Measurements from ENCODE around the gene ZFP69.

The ZFP69 gene

GRCh38 chr1:40449684-40450494 is 27.2 kb upstream of the ZFP69 start, which contains the start of gene ZFP69B (continued):
- no peak; the same call in 1 of the 2 replicates for TF ChIP-seq ZNF423 (tag by site-specific recombination; IDR thresholded peaks at IDR 0.05)
- no peak for TF ChIP-seq ZNF202 (tag by site-specific recombination; IDR thresholded peaks at IDR 0.05; ENCODE audit: borderline replicate concordance)
- no peak for TF ChIP-seq ZFP37 (tag by site-specific recombination; IDR thresholded peaks at IDR 0.05)
- TF ChIP-seq ZNF37A (tag by site-specific recombination; IDR thresholded peaks at IDR 0.05), result no peak
- TF ChIP-seq ZNF837 (tag by site-specific recombination; IDR thresholded peaks at IDR 0.05), result no peak
- TF ChIP-seq RBAK (tag by site-specific recombination; IDR thresholded peaks at IDR 0.05), result no peak
- no peak for TF ChIP-seq SETDB1 (IDR thresholded peaks at IDR 0.05; ENCODE audit: insufficient read length, low read length)
- TF ChIP-seq, protein P1, sequence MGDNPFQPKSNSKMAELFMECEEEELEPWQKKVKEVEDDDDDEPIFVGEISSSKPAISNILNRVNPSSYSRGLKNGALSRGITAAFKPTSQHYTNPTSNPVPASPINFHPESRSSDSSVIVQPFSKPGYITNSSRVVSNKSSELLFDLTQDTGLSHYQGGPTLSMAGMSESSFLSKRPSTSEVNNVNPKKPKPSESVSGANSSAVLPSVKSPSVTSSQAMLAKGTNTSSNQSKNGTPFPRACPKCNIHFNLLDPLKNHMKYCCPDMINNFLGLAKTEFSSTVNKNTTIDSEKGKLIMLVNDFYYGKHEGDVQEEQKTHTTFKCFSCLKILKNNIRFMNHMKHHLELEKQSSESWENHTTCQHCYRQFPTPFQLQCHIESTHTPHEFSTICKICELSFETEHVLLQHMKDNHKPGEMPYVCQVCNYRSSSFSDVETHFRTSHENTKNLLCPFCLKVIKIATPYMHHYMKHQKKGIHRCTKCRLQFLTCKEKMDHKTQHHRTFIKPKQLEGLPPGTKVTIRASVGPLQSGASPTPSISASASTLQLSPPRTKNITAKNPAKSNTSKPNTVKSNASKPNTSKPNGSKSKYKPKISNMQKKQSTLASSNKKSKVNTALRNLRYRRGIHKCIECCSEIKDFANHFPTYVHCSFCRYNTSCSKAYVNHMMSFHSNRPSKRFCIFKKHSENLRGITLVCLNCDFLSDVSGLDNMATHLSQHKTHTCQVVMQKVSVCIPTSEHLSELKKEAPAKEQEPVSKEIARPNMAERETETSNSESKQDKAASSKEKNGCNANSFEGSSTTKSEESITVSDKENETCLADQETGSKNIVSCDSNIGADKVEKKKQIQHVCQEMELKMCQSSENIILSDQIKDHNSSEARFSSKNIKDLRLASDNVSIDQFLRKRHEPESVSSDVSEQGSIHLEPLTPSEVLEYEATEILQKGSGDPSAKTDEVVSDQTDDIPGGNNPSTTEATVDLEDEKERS (tag by site-specific recombination; IDR thresholded peaks at IDR 0.05), result no peak
- no peak for TF ChIP-seq ZNF16 (tag by site-specific recombination; IDR thresholded peaks at IDR 0.05; ENCODE audit: low read depth)
- TF ChIP-seq ZNF350 (tag by site-specific recombination; IDR thresholded peaks at IDR 0.05), result no peak
- TF ChIP-seq KLF7 (tag by site-specific recombination; IDR thresholded peaks at IDR 0.05; ENCODE audit: borderline replicate concordance), result no peak
- no peak; the same call in 1 of the 2 replicates for TF ChIP-seq ZNF2 (tag by site-specific recombination; IDR thresholded peaks at IDR 0.05)
- TF ChIP-seq ZBTB26 (tag by site-specific recombination; optimal IDR thresholded peaks at IDR 0.05), result peak; percentile 96
- TF ChIP-seq SP7 (tag by site-specific recombination; IDR thresholded peaks at IDR 0.05), result peak; percentile 65
- peak; percentile 96 for TF ChIP-seq GLIS2 (tag by site-specific recombination; IDR thresholded peaks at IDR 0.05)
- TF ChIP-seq ZNF560 (tag by site-specific recombination; IDR thresholded peaks at IDR 0.05; ENCODE audit: borderline replicate concordance), result no peak
- peak; percentile 25; the same call in 1 of the 2 replicates for TF ChIP-seq KLF10 (tag by site-specific recombination; IDR thresholded peaks at IDR 0.05)
- no peak for TF ChIP-seq ZNF140 (tag by site-specific recombination; IDR thresholded peaks at IDR 0.05)
- no peak for TF ChIP-seq ZNF248 (tag by site-specific recombination; IDR thresholded peaks at IDR 0.05)
- TF ChIP-seq ZNF510 (tag by site-specific recombination; IDR thresholded peaks at IDR 0.05; ENCODE audit: insufficient replicate concordance), result no peak
- TF ChIP-seq KLF17 (tag by site-specific recombination; IDR thresholded peaks at IDR 0.05), result peak; percentile 15; the same call in 1 of the 2 replicates
- TF ChIP-seq, protein P2, sequence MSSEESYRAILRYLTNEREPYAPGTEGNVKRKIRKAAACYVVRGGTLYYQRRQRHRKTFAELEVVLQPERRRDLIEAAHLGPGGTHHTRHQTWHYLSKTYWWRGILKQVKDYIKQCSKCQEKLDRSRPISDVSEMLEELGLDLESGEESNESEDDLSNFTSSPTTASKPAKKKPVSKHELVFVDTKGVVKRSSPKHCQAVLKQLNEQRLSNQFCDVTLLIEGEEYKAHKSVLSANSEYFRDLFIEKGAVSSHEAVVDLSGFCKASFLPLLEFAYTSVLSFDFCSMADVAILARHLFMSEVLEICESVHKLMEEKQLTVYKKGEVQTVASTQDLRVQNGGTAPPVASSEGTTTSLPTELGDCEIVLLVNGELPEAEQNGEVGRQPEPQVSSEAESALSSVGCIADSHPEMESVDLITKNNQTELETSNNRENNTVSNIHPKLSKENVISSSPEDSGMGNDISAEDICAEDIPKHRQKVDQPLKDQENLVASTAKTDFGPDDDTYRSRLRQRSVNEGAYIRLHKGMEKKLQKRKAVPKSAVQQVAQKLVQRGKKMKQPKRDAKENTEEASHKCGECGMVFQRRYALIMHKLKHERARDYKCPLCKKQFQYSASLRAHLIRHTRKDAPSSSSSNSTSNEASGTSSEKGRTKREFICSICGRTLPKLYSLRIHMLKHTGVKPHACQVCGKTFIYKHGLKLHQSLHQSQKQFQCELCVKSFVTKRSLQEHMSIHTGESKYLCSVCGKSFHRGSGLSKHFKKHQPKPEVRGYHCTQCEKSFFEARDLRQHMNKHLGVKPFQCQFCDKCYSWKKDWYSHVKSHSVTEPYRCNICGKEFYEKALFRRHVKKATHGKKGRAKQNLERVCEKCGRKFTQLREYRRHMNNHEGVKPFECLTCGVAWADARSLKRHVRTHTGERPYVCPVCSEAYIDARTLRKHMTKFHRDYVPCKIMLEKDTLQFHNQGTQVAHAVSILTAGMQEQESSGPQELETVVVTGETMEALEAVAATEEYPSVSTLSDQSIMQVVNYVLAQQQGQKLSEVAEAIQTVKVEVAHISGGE (tag by site-specific recombination; conservative IDR thresholded peaks at IDR 0.05; ENCODE audit: low read depth), result peak; percentile 47
- TF ChIP-seq ZNF19 (tag by site-specific recombination; IDR thresholded peaks at IDR 0.05; ENCODE audit: low read depth), result no peak
- no peak for TF ChIP-seq ZNF311 (tag by site-specific recombination; IDR thresholded peaks at IDR 0.05; ENCODE audit: borderline replicate concordance)
- TF ChIP-seq ZNF239 (tag by site-specific recombination; IDR thresholded peaks at IDR 0.05), result no peak
- TF ChIP-seq, protein P3, sequence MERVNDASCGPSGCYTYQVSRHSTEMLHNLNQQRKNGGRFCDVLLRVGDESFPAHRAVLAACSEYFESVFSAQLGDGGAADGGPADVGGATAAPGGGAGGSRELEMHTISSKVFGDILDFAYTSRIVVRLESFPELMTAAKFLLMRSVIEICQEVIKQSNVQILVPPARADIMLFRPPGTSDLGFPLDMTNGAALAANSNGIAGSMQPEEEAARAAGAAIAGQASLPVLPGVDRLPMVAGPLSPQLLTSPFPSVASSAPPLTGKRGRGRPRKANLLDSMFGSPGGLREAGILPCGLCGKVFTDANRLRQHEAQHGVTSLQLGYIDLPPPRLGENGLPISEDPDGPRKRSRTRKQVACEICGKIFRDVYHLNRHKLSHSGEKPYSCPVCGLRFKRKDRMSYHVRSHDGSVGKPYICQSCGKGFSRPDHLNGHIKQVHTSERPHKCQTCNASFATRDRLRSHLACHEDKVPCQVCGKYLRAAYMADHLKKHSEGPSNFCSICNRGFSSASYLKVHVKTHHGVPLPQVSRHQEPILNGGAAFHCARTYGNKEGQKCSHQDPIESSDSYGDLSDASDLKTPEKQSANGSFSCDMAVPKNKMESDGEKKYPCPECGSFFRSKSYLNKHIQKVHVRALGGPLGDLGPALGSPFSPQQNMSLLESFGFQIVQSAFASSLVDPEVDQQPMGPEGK (tag by site-specific recombination; IDR thresholded peaks at IDR 0.05), result peak; percentile 98
- no peak for TF ChIP-seq HOXC10 (CRISPR knock-in tag; IDR thresholded peaks at IDR 0.05)
- no peak; the same call in 1 of the 2 replicates for TF ChIP-seq ZEB2 (tag by site-specific recombination; IDR thresholded peaks at IDR 0.05)
- TF ChIP-seq ZSCAN30 (tag by site-specific recombination; IDR thresholded peaks at IDR 0.05), result peak; percentile 96
